Ovary (tissue), 10 donors: ENCODE results near the gene TRPV4. TPM values are rescaled to one million over a fixed set of nuclear protein-coding genes. Genes with fewer than 3 reads are reported as not detected.

Source experiments
- DNase-seq, 5 donors: peaks; one replicate each; pipeline ENCODE4 v3.0.0-alpha.2; 2019 to 2020
- H3K27ac ChIP-seq, 2 donors: fragments of 200-600 bp; one replicate each; pipeline versions ENCODE4 v1.5.1 to v1.8.0; 2019 to 2022
- H3K27me3 ChIP-seq: fragments of 200-600 bp; one replicate; pipeline ENCODE4 v1.8.0; 2022
- H3K36me3 ChIP-seq: fragments of 200-600 bp; sonication (generic); one replicate; pipeline ENCODE4 v1.5.1; 2019
- H3K4me1 ChIP-seq: one replicate; pipeline ENCODE4 v1.8.1; 2013; ENCODE audit warnings: mild to moderate bottlenecking, moderate library complexity; ENCODE audit not compliant: insufficient read depth
- H3K4me3 ChIP-seq: fragments of 200-600 bp; sonication (generic); one replicate; pipeline ENCODE4 v1.5.1; 2017
- H3K9me3 ChIP-seq, 2 donors: fragments of 200-600 bp in 1 of 2; sonication (generic) in 1 of 2; one replicate each; pipeline versions ENCODE4 v1.5.1 to v1.8.1; 2013 to 2019; ENCODE audit warnings: mild to moderate bottlenecking in 1 of 2, moderate library complexity in 1 of 2
- CTCF ChIP-seq, 3 donors: fragments of 450-650 bp in 2 of 3; fragments of 200-600 bp in 1 of 3; IDR thresholded peaks; one replicate each; pipeline versions ENCODE4 v1.5.1 to v1.8.0; 2016 to 2022; ENCODE audit warnings: antibody characterized with exemption in 3 of 3, mild to moderate bottlenecking in 1 of 3
- EP300 ChIP-seq: sonication (generic); formaldehyde crosslinking; IDR thresholded peaks from one replicate; pipeline ENCODE4 v1.6.1; 2017; ENCODE audit warnings: antibody characterized with exemption
- POLR2A ChIP-seq: fragments of 450-650 bp; IDR thresholded peaks from one replicate; pipeline ENCODE4 v1.6.1; 2017; ENCODE audit warnings: antibody characterized with exemption, mild to moderate bottlenecking, moderate library complexity
- WGBS, 3 donors: extraction: QIAGEN DNeasy Blood & Tissue Kit in 1 of 3; methylation state at CpG; one replicate each; pipeline versions ENCODE4 v1.1.5 to v1.1.7; 2013 to 2017; 5-methylcytosine and 5-hydroxymethylcytosine counted together
- intact Hi-C, 4 donors: fragments of 100-400 bp; cut with DNase I; formaldehyde crosslinking; loops; one replicate each; pipeline versions ENCODE4 v1.11.0 to v1.15.1; 2022 to 2023
- long read RNA-seq, 3 donors: library from polyadenylated mRNA in 2 of 3; unstranded in 2 of 3; transcript quantifications; one replicate each; pipeline ENCODE4 v2.0.0 and lab custom pipeline, GENCODE V29; 2021 to 2026
- polyA plus RNA-seq, 2 donors: library from polyadenylated mRNA; stranded (reverse); fragments of 200-250 nt in 1 of 2; fragments of 350-450 nt in 1 of 2; fragmentation: Illumina TruSeq in 1 of 2; extraction: RNeasy Lipid Tissue Mini Kit (QIAGEN cat#74804) in 1 of 2; gene quantifications; one replicate each; pipeline ENCODE4 v1.2.3, GENCODE V29; 2013 to 2014
- total RNA-seq, 7 donors: library from RNA; depleted of rRNA in 2 of 7; stranded (reverse); fragments of >200 nt in 2 of 7; fragmentation: NEBNext Ultra II Directional in 3 of 7; extraction: Animal tissue kit (Norgen Biotek cat#: 25700) in 3 of 7; gene quantifications; one replicate each; pipeline versions ENCODE4 v1.1.0 to v1.2.4, GENCODE V29; 2016 to 2023
- donor health status: DM: no; HTN: no; CAD: no; lungs with moderate emphysema.
- donor health status: DM: no; HTN: no; CAD: no.
- donor health status: Bipolar disorder and iron deficiency.
- donor health status: DM: yes; HTN: yes; CAD: no.
- donor health status: DM: no; HTN: no; CAD: no.
- donor health status: DM: yes; HTN: yes; CAD: no.

TRPV4 gene
- total RNA-seq = 1 to 10 TPM in 1 of 7 donors, under 1 TPM in 5, not detected in 1; 0.12 to 2.4 (median 0.35) TPM
- under 1 TPM; 0.53 to 0.95 TPM for polyA plus RNA-seq
- long read RNA-seq, donor 1, partial matches to known transcripts = 1 of 1 reads
- long read RNA-seq, donor 1, other reads (novel, unspliced or antisense) = 0 of 1 reads
- long read RNA-seq, donor 2 = 0 reads
- long read RNA-seq, donor 3, partial matches to known transcripts = 0 of 2 reads
- long read RNA-seq, donor 3, other reads (novel, unspliced or antisense) = 1 of 2 reads

- H3K4me3 ChIP-seq = no peak within 1 kb of the TSS
- peaks cover 2% of the 10 kb centered on the region for H3K27me3 ChIP-seq
- no peak within 1 kb of the TSS for H3K27ac ChIP-seq
- intact Hi-C loops = no loop called here
- H3K36me3 ChIP-seq = no peaks in the 10 kb centered on the region
- no peaks in the 10 kb centered on the region for H3K9me3 ChIP-seq
- DNase-seq = peak in 2 of 5 donors; percentile 51 to 52
- WGBS, 3 donors = 11 to 15% (median 14%) methylated on average over 52 to 67 of the region's 67 CpGs
- H3K4me1 ChIP-seq = no peaks in the 10 kb centered on the region
- TF ChIP-seq CTCF (IDR thresholded peaks at IDR 0.05) (no peak), POLR2A (no peak), EP300 (no peak)
Observed at GRCh38 chr12:109833307-109834189, at the start of gene TRPV4. Gene TRPV4 (minus strand): TSS chr12:109833398. CDS start chr12:109814796, 18,602 bp downstream.

GRCh38 chr12:109881752-109882151, 48.6 kb upstream of the TRPV4 start:
- no peak overlapping the region for H3K4me3 ChIP-seq
- H3K4me1 ChIP-seq = peaks cover 4% of the 10 kb centered on the region
- WGBS, 3 donors = 82 to 87% (median 84%) methylated on average over 2 of the region's 2 CpGs
- no peak for DNase-seq
- H3K9me3 ChIP-seq = no peaks in the 10 kb centered on the region
- intact Hi-C loops = loop anchor here in 1 of 4 donors (5.0 kb wide), 1 partner anchor 74 kb away; no protein-coding TSS in a partner anchor
- no peak overlapping the region for H3K27ac ChIP-seq
- no peak for TF ChIP-seq CTCF (IDR thresholded peaks at IDR 0.05)
- no peak for TF ChIP-seq EP300
- no peak for TF ChIP-seq POLR2A
- H3K27me3 ChIP-seq = no peaks in the 10 kb centered on the region
- H3K36me3 ChIP-seq = no peaks in the 10 kb centered on the region

GRCh38 chr12:109880938-109881337, 47.7 kb upstream of the TRPV4 start:
- intact Hi-C loops = loop anchor here in 1 of 4 donors (5.0 kb wide), 1 partner anchor 74 kb away; no protein-coding TSS in a partner anchor
- H3K36me3 ChIP-seq = no peaks in the 10 kb centered on the region
- no peaks in the 10 kb centered on the region for H3K27me3 ChIP-seq
- TF ChIP-seq POLR2A = no peak
- no peak for TF ChIP-seq EP300
- no peak for TF ChIP-seq CTCF (IDR thresholded peaks at IDR 0.05)
- no peaks in the 10 kb centered on the region for H3K9me3 ChIP-seq
- no peak for DNase-seq
- H3K4me3 ChIP-seq = peak overlapping the region; percentile 68
- H3K4me1 ChIP-seq = peaks cover 4% of the 10 kb centered on the region
- 3 to 5% (median 5%) methylated on average over 9 of the region's 9 CpGs for WGBS, 3 donors
- H3K27ac ChIP-seq = no peak overlapping the region

GRCh38 chr12:109880043-109880931, 47.1 kb upstream of the TRPV4 start, which contains the start of gene GLTP:
Gene GLTP (minus strand): TSS chr12:109880541. CDS start chr12:109880374, 167 bp downstream.
- H3K36me3 ChIP-seq = no peaks in the 10 kb centered on the region
- TF ChIP-seq CTCF (IDR thresholded peaks at IDR 0.05) (peak in 2 of 3 donors; percentile 91 to 94), POLR2A (peak; percentile 60), EP300 (no peak)
- no peaks in the 10 kb centered on the region for H3K27me3 ChIP-seq
- no peaks in the 10 kb centered on the region for H3K9me3 ChIP-seq
- peak within 1 kb of the TSS in 1 of 2 donors; percentile 63 for H3K27ac ChIP-seq
- H3K4me1 ChIP-seq = peaks cover 4% of the 10 kb centered on the region
- intact Hi-C loops = loop anchor here in 1 of 4 donors (5.0 kb wide), 1 partner anchor 73 kb away; no protein-coding TSS in a partner anchor
- WGBS, 3 donors = 0 to 1% (median 0%) methylated on average over 75 to 92 of the region's 92 CpGs
- H3K4me3 ChIP-seq = peak within 1 kb of the TSS; percentile 68
- DNase-seq = peak; percentile 76 to 91 (median 84)
